GM23248 (cell line): ENCODE measurements around the gene CHGA. TPM values are rescaled to one million over a fixed set of nuclear protein-coding genes. Genes with fewer than 3 reads are reported as not detected.

Source experiments
- DNase-seq: peaks from one replicate; pipeline ENCODE4 v3.0.0-alpha.2; 2015
- H2AFZ ChIP-seq: fragments of 200-600 bp; sonication (generic); 2 replicates; pipeline ENCODE4 v1.6.1; 2016; ENCODE audit warnings: antibody characterized with exemption
- H3F3A ChIP-seq: fragments of 200-600 bp; sonication (generic); 2 replicates; pipeline ENCODE4 v1.6.1; 2016; ENCODE audit warnings: mild to moderate bottlenecking, antibody characterized with exemption, mixed run types; ENCODE audit not compliant: insufficient read depth
- H3K27ac ChIP-seq: fragments of 200-600 bp; sonication (generic); 2 replicates; pipeline ENCODE4 v1.5.1; 2016; ENCODE audit warnings: mild to moderate bottlenecking
- H3K27me3 ChIP-seq: fragments of 200-600 bp; sonication (generic); replicated peaks from 2 replicates; pipeline ENCODE4 v1.6.1; 2016; ENCODE audit warnings: mild to moderate bottlenecking; ENCODE audit not compliant: insufficient read depth
- H3K36me3 ChIP-seq: fragments of 200-600 bp; sonication (generic); 2 replicates; pipeline ENCODE4 v1.6.1; 2016; ENCODE audit warnings: low read depth, mild to moderate bottlenecking
- H3K4me1 ChIP-seq: fragments of 200-600 bp; sonication (generic); 2 replicates; pipeline ENCODE4 v1.6.1; 2016; ENCODE audit warnings: mild to moderate bottlenecking; ENCODE audit not compliant: insufficient read depth
- H3K4me2 ChIP-seq: fragments of 200-600 bp; sonication (generic); one replicate; pipeline ENCODE4 v1.6.1; 2016; ENCODE audit warnings: mild to moderate bottlenecking; ENCODE audit not compliant: unreplicated experiment
- H3K4me3 ChIP-seq: fragments of 200-600 bp; sonication (generic); 2 replicates; pipeline ENCODE4 v1.5.1; 2016; ENCODE audit warnings: mild to moderate bottlenecking
- H3K79me2 ChIP-seq: fragments of 200-600 bp; sonication (generic); 2 replicates; pipeline ENCODE4 v1.6.1; 2016; ENCODE audit warnings: mild to moderate bottlenecking; ENCODE audit not compliant: insufficient read depth
- H3K9ac ChIP-seq: fragments of 200-600 bp; sonication (generic); 2 replicates; pipeline ENCODE4 v1.6.1; 2016; ENCODE audit warnings: mild to moderate bottlenecking
- H3K9me2 ChIP-seq: fragments of 200-600 bp; sonication (generic); 2 replicates; pipeline ENCODE4 v1.6.1; 2016; ENCODE audit warnings: mixed run types, mild to moderate bottlenecking, moderate library complexity; ENCODE audit not compliant: insufficient read depth
- H3K9me3 ChIP-seq: fragments of 200-600 bp; sonication (generic); one replicate; pipeline ENCODE4 v1.6.1; 2017; ENCODE audit warnings: low read depth
- H4K20me1 ChIP-seq: fragments of 200-600 bp; sonication (generic); 2 replicates; pipeline ENCODE4 v1.6.0; 2016; ENCODE audit not compliant: insufficient read depth
- EZH2 ChIP-seq: fragments of 200-600 bp; sonication (generic); IDR thresholded peaks from 2 replicates; pipeline ENCODE4 v1.6.1; 2018; ENCODE audit warnings: antibody characterized with exemption, mild to moderate bottlenecking; ENCODE audit not compliant: insufficient read depth, poor library complexity, severe bottlenecking
- EZH2phosphoT487 ChIP-seq: fragments of 200-600 bp; sonication (generic); IDR thresholded peaks from 2 replicates; pipeline ENCODE4 v1.6.1; 2018; ENCODE audit warnings: antibody characterized with exemption, moderate library complexity, mild to moderate bottlenecking, low read depth; ENCODE audit not compliant: insufficient read depth
- WGBS, 2 experiments: methylation state at CpG; one replicate each; pipeline ENCODE4 v1.1.6; 2015 to 2017; ENCODE audit warnings: low lambda C conversion rate in 2 of 2, low coverage in 1 of 2; ENCODE audit errors: missing lambda C conversion rate in 2 of 2; 5-methylcytosine and 5-hydroxymethylcytosine counted together
- in situ Hi-C: fragments of 300-500 bp; cut with MboI; formaldehyde crosslinking; loops from 2 replicates; pipeline ENCODE4 v1.15.0; 2020
- polyA plus RNA-seq: library from polyadenylated mRNA; unstranded; fragments of >200 nt; fragmentation: Nextera tagmentation; extraction: Ambion mirVana; gene quantifications from 2 replicates; pipeline ENCODE4 v1.2.1, GENCODE V29; 2016
- total RNA-seq: library from RNA; depleted of rRNA; stranded (reverse); fragments of >200 nt; shearing (Covaris generic); gene quantifications from 2 replicates; pipeline ENCODE4 v1.2.3, GENCODE V29; 2014

The CHGA gene
- total and polyA plus RNA-seq, 2 experiments from 2014 or later, result not detected

- H3K4me1 ChIP-seq, result no peaks in the 10 kb centered on the region
- in situ Hi-C loops, result no loop called here
- H3K27me3 ChIP-seq, result peaks cover 40% of the 10 kb centered on the region
Measured at GRCh38 chr14:92885279-92886061, 37.5 kb upstream of the CHGA start.

GRCh38 chr14:92886337-92886736 lies 36.6 kb upstream of the CHGA start:
- Histone ChIP-seq H3K9me3 (no peaks in the 10 kb centered on the region), H3K27me3 (peaks cover 32% of the 10 kb centered on the region), H3K4me2 (no peak overlapping the region), H3K79me2 (no peaks in the 10 kb centered on the region), H4K20me1 (no peaks in the 10 kb centered on the region), H3K36me3 (no peaks in the 10 kb centered on the region), H3K4me1 (no peaks in the 10 kb centered on the region), H3K9me2 (no peaks in the 10 kb centered on the region), H3F3A (no peaks in the 10 kb centered on the region), H2AFZ (no peak overlapping the region), H3K4me3 (no peak overlapping the region), H3K9ac (no peak overlapping the region), H3K27ac (no peak overlapping the region)
- in situ Hi-C loops, result no loop called here
- 47 to 50% methylated on average over 11 of the region's 11 CpGs for WGBS, 2 experiments
- no peak for DNase-seq
- TF ChIP-seq EZH2phosphoT487, result no peak
- no peak for TF ChIP-seq EZH2

More at GRCh38 chr14:92885279-92886061, 37.5 kb upstream of the CHGA start:
- no peaks in the 10 kb centered on the region for H3F3A ChIP-seq
- H3K4me2 ChIP-seq, result no peak overlapping the region
- no peak overlapping the region for H3K27ac ChIP-seq
- no peak overlapping the region for H3K9ac ChIP-seq
- no peaks in the 10 kb centered on the region for H3K36me3 ChIP-seq
- no peaks in the 10 kb centered on the region for H3K79me2 ChIP-seq
- 27 to 30% methylated on average over 8 of the region's 8 CpGs for WGBS, 2 experiments
- H3K9me3 ChIP-seq, result no peaks in the 10 kb centered on the region
- no peaks in the 10 kb centered on the region for H3K9me2 ChIP-seq
- no peaks in the 10 kb centered on the region for H4K20me1 ChIP-seq
- no peak overlapping the region for H2AFZ ChIP-seq
- TF ChIP-seq EZH2phosphoT487 (no peak), EZH2 (no peak)
- no peak for DNase-seq
- H3K4me3 ChIP-seq, result no peak overlapping the region

- H3K9me2 ChIP-seq, result no peaks in the 10 kb centered on the region
- H2AFZ ChIP-seq, result no peak overlapping the region
- in situ Hi-C loops, result no loop called here
- no peaks in the 10 kb centered on the region for H3K79me2 ChIP-seq
- no peak overlapping the region for H3K4me2 ChIP-seq
- H3K36me3 ChIP-seq, result no peaks in the 10 kb centered on the region
- DNase-seq, result no peak
- WGBS, 2 experiments, result 32 to 50% methylated on average over 1 of the region's 1 CpG
- no peaks in the 10 kb centered on the region for H3K4me1 ChIP-seq
- H3K4me3 ChIP-seq, result no peak overlapping the region
- peaks cover 24% of the 10 kb centered on the region for H3K27me3 ChIP-seq
- H4K20me1 ChIP-seq, result no peaks in the 10 kb centered on the region
- TF ChIP-seq EZH2phosphoT487, result no peak
- no peak for TF ChIP-seq EZH2
- no peaks in the 10 kb centered on the region for H3F3A ChIP-seq
- H3K9me3 ChIP-seq, result no peaks in the 10 kb centered on the region
- H3K9ac ChIP-seq, result no peak overlapping the region
- H3K27ac ChIP-seq, result no peak overlapping the region
Measured at GRCh38 chr14:92887157-92887556, 35.8 kb upstream of the CHGA start.

- no peak for TF ChIP-seq EZH2phosphoT487
- TF ChIP-seq EZH2, result no peak
- Histone ChIP-seq H3K36me3 (no peaks in the 10 kb centered on the region), H3K27me3 (peaks cover 11% of the 10 kb centered on the region), H4K20me1 (no peaks in the 10 kb centered on the region), H3K4me3 (no peak overlapping the region), H3F3A (no peaks in the 10 kb centered on the region), H3K9me3 (no peaks in the 10 kb centered on the region), H3K4me1 (no peaks in the 10 kb centered on the region), H3K9ac (no peak overlapping the region), H3K9me2 (no peaks in the 10 kb centered on the region), H3K79me2 (no peaks in the 10 kb centered on the region), H2AFZ (no peak overlapping the region), H3K4me2 (no peak overlapping the region), H3K27ac (no peak overlapping the region)
- in situ Hi-C loops, result no loop called here
- DNase-seq, result no peak
Measured at GRCh38 chr14:92888896-92889295, 34.1 kb upstream of the CHGA start.
